GM18873 (cell line): Measurements from ENCODE around the gene MROH7.

Source experiments
- ATAC-seq: cut with Tn5 transposase; IDR thresholded peaks from one replicate; pipeline ENCODE4 v1.9.1; 2021; ENCODE audit warnings: mild to moderate bottlenecking, moderate library complexity, moderate number of reproducible peaks; ENCODE audit not compliant: unreplicated experiment, low FRiP score

MROH7 gene

GRCh38 chr1:54640863-54641836, at the start of gene MROH7:
TSS of gene MROH7 (plus strand) at chr1:54641786. CDS start at chr1:54652927, 11,141 bp downstream.
- ATAC-seq: no peak

GRCh38 chr1:54593571-54594160, 47.9 kb upstream of the MROH7 start:
- no peak for ATAC-seq

- no peak for ATAC-seq
Measured at GRCh38 chr1:54594463-54594862, 47.1 kb upstream of the MROH7 start.

- no peak for ATAC-seq
Measured at GRCh38 chr1:54595956-54596498, 45.6 kb upstream of the MROH7 start.

GRCh38 chr1:54596756-54597155, 44.8 kb upstream of the MROH7 start:
- ATAC-seq: no peak

GRCh38 chr1:54597455-54598030, 44.0 kb upstream of the MROH7 start:
- ATAC-seq: no peak

- ATAC-seq: no peak
Measured at GRCh38 chr1:54599211-54599823, 42.3 kb upstream of the MROH7 start.

GRCh38 chr1:54600947-54601721, 40.5 kb upstream of the MROH7 start:
- ATAC-seq: no peak

- no peak for ATAC-seq
Measured at GRCh38 chr1:54601730-54602129, 39.9 kb upstream of the MROH7 start.

- ATAC-seq: no peak
Measured at GRCh38 chr1:54602554-54602953, 39.0 kb upstream of the MROH7 start.

- no peak for ATAC-seq
Measured at GRCh38 chr1:54603241-54603640, 38.3 kb upstream of the MROH7 start.

- ATAC-seq: no peak
Measured at GRCh38 chr1:54604051-54604450, 37.5 kb upstream of the MROH7 start.

- ATAC-seq: no peak
Measured at GRCh38 chr1:54604572-54605370, 36.8 kb upstream of the MROH7 start.

- no peak for ATAC-seq
Measured at GRCh38 chr1:54606096-54606989, 35.2 kb upstream of the MROH7 start.

GRCh38 chr1:54606990-54607325, 34.6 kb upstream of the MROH7 start:
- no peak for ATAC-seq

- no peak for ATAC-seq
Measured at GRCh38 chr1:54607821-54608565, 33.6 kb upstream of the MROH7 start.

- ATAC-seq: no peak
Measured at GRCh38 chr1:54608566-54609230, 32.9 kb upstream of the MROH7 start.
